Activated CD4-positive, CD25-positive, alpha-beta regulatory T cell treated with anti-CD3 and anti-CD28 coated beads, Interleukin-2, amount 50 U/mL, for 16 hours (primary cell): ENCODE data around the gene SELENOF.
A peak's percentile ranks its signal among the peaks of the same experiment; 100 is the strongest.
"Not testable (repeated sequence)": the region's sequence is repeated elsewhere in the genome, so short reads cannot be mapped to it uniquely, and the experiment has no call there.

Source experiments
- DNase-seq: peaks from one replicate; pipeline ENCODE4 v3.0.0-alpha.2; 2020; ENCODE audit warnings: low read depth, low spot score

Gene SELENOF

GRCh38 chr1:86916752-86917151, 2.8 kb upstream of the SELENOF start:
- DNase-seq = no peak

- no peak for DNase-seq
These were observed 1.9 kb upstream of the SELENOF start for GRCh38 chr1:86915737-86916235.

- DNase-seq = peak; percentile 19
These were observed 1.2 kb upstream of the SELENOF start for GRCh38 chr1:86914998-86915736.

GRCh38 chr1:86914601-86914997, 673 bp upstream of the SELENOF start, which contains the start of gene HS2ST1:
HS2ST1 (plus strand) TSS chr1:86914635.
- DNase-seq = no peak

- DNase-seq = peak; percentile 6
These were observed 479 bp downstream of the SELENOF start for GRCh38 chr1:86913399-86913895.

GRCh38 chr1:86912281-86912900, 1.5 kb downstream of the SELENOF start:
- no peak for DNase-seq

- DNase-seq = no peak
These were observed 7.5 kb downstream of the SELENOF start for GRCh38 chr1:86906419-86906818.

- no peak for DNase-seq
These were observed 8.1 kb downstream of the SELENOF start for GRCh38 chr1:86905875-86906274.

GRCh38 chr1:86899401-86899800, 14.5 kb downstream of the SELENOF start:
- not testable (repeated sequence) for DNase-seq

- DNase-seq = no peak
These were observed 25.6 kb downstream of the SELENOF start for GRCh38 chr1:86888327-86888726.

GRCh38 chr1:86887479-86888162, 26.3 kb downstream of the SELENOF start:
- DNase-seq = no peak

GRCh38 chr1:86875722-86876121, 38.2 kb downstream of the SELENOF start:
- DNase-seq = no peak

- DNase-seq = no peak
These were observed 41.8 kb downstream of the SELENOF start for GRCh38 chr1:86872086-86872485.

- no peak for DNase-seq
These were observed 42.9 kb downstream of the SELENOF start for GRCh38 chr1:86871001-86871400.

- no peak for DNase-seq
These were observed 45.4 kb downstream of the SELENOF start for GRCh38 chr1:86868477-86868876.

- not testable (repeated sequence) for DNase-seq
These were observed 46.6 kb downstream of the SELENOF start for GRCh38 chr1:86867278-86867677.

GRCh38 chr1:86866665-86867064, 47.3 kb downstream of the SELENOF start:
- DNase-seq = no peak

- DNase-seq = no peak
These were observed 47.8 kb downstream of the SELENOF start for GRCh38 chr1:86865973-86866637.

GRCh38 chr1:86862920-86863319, 51.0 kb downstream of the SELENOF start:
- no peak for DNase-seq

GRCh38 chr1:86861424-86861823, 52.5 kb downstream of the SELENOF start:
- no peak for DNase-seq

- DNase-seq = no peak
These were observed 53.5 kb downstream of the SELENOF start for GRCh38 chr1:86860424-86860823.

- DNase-seq = no peak
These were observed 53.9 kb downstream of the SELENOF start for GRCh38 chr1:86860020-86860419.
